IMR-90 (cell line): ENCODE results near the gene SUGP2. TPM values are rescaled to one million over a fixed set of nuclear protein-coding genes. Genes with fewer than 3 reads are reported as not detected.

Experiments used
- ATAC-seq: fragments of 200-7000 bp; cut with Tn5 transposase; 2 replicates; pipeline ENCODE4 v1.9.1; 2020; ENCODE audit warnings: low read depth, mild to moderate bottlenecking, moderate library complexity
- BruUV-seq: library from RNA; stranded (reverse); fragments of 400-500 nt; replicated peaks from 2 replicates; lab custom pipeline; 2021; lab: Mats Ljungman, UMichigan
- CTCF ChIA-PET: fragments of 300-600 bp; formaldehyde crosslinking; extraction: SDS; loops from one replicate; lab custom pipeline; 2021; ENCODE audit warnings: antibody characterized with exemption; lab: Yijun Ruan, JAX
- POLR2A ChIA-PET: fragments of 300-600 bp; sonication (Branson Sonifier 250); formaldehyde crosslinking; loops from one replicate; lab custom pipeline; 2022; ENCODE audit warnings: antibody characterized with exemption; ENCODE audit not compliant: unreplicated experiment; lab: Charles Lee
- DNase-seq: peaks from one replicate; pipeline ENCODE4 v3.0.0; 2013
- H2AFZ ChIP-seq: replicated peaks from 2 replicates; pipeline ENCODE3; 2013; ENCODE audit warnings: low read length, mild to moderate bottlenecking; ENCODE audit not compliant: poor library complexity
- H2AK5ac ChIP-seq: 2 replicates; pipeline ENCODE4 v1.6.1; 2013; ENCODE audit warnings: low read depth, low read length, inconsistent platforms
- H2AK9ac ChIP-seq: replicated peaks from 2 replicates; pipeline ENCODE3; 2013; ENCODE audit warnings: mild to moderate bottlenecking, low read depth, low read length, moderate library complexity; ENCODE audit not compliant: poor library complexity
- H2BK120ac ChIP-seq: 2 replicates; pipeline ENCODE4 v1.6.1; 2013; ENCODE audit warnings: low read depth, low read length, inconsistent platforms
- H2BK15ac ChIP-seq: 3 replicates; pipeline ENCODE4 v1.6.1; 2013; ENCODE audit warnings: low read depth, low read length, inconsistent platforms
- H2BK20ac ChIP-seq: 2 replicates; pipeline ENCODE4 v1.6.1; 2013; ENCODE audit warnings: low read depth, mild to moderate bottlenecking, inconsistent platforms, low read length, moderate library complexity
- H2BK5ac ChIP-seq: 2 replicates; pipeline ENCODE4 v1.6.1; 2013; ENCODE audit warnings: mild to moderate bottlenecking, low read depth, low read length, inconsistent platforms; ENCODE audit not compliant: poor library complexity, severe bottlenecking
- H3K14ac ChIP-seq: replicated peaks from 2 replicates; pipeline ENCODE4 v1.6.1; 2013; ENCODE audit warnings: low read depth, low read length, inconsistent platforms
- H3K18ac ChIP-seq: 2 replicates; pipeline ENCODE4 v1.6.1; 2013; ENCODE audit warnings: low read depth, low read length, control low read depth
- H3K23ac ChIP-seq: 2 replicates; pipeline ENCODE4 v1.6.1; 2013; ENCODE audit warnings: low read depth, low read length, inconsistent platforms
- H3K27ac ChIP-seq: 2 replicates; pipeline ENCODE4 v1.5.1; 2013; ENCODE audit warnings: mild to moderate bottlenecking, control low read depth, low read length; ENCODE audit not compliant: insufficient read depth
- H3K27me3 ChIP-seq: 2 replicates; pipeline ENCODE4 v1.6.1; 2013; ENCODE audit warnings: low read length; ENCODE audit not compliant: control insufficient read depth, insufficient read depth
- H3K36me3 ChIP-seq: 2 replicates; pipeline ENCODE4 v1.6.1; 2013; ENCODE audit warnings: low read length, mixed read lengths; ENCODE audit not compliant: control insufficient read depth, insufficient read depth
- H3K4ac ChIP-seq: 2 replicates; pipeline ENCODE4 v1.6.1; 2013; ENCODE audit warnings: low read depth, low read length, inconsistent platforms
- H3K4me1 ChIP-seq: 2 replicates; pipeline ENCODE4 v1.6.1; 2013; ENCODE audit warnings: low read length, mixed read lengths; ENCODE audit not compliant: control insufficient read depth, insufficient read depth
- H3K4me2 ChIP-seq: 2 replicates; pipeline ENCODE4 v1.6.1; 2013; ENCODE audit warnings: low read depth, mild to moderate bottlenecking, control low read depth, low read length, moderate library complexity
- H3K4me3 ChIP-seq: 2 replicates; pipeline ENCODE4 v1.5.1; 2013; ENCODE audit warnings: low read depth, mild to moderate bottlenecking, control low read depth, low read length, moderate library complexity; ENCODE audit not compliant: insufficient read depth
- H3K56ac ChIP-seq: 2 replicates; pipeline ENCODE4 v1.6.1; 2013; ENCODE audit warnings: low read length, inconsistent platforms; ENCODE audit not compliant: insufficient read depth; ENCODE audit errors: extremely low read depth
- H3K79me1 ChIP-seq, 2 experiments: 2 replicates each; pipeline ENCODE4 v1.6.1; 2013; ENCODE audit warnings: low read length in 2 of 2, inconsistent platforms in 1 of 2, low read depth in 1 of 2
- H3K9ac ChIP-seq: 2 replicates; pipeline ENCODE4 v1.6.1; 2013; ENCODE audit warnings: low read depth, low read length, control low read depth
- H3K9me1 ChIP-seq: 2 replicates; pipeline ENCODE4 v1.6.1; 2013; ENCODE audit warnings: low read length, inconsistent platforms; ENCODE audit not compliant: insufficient read depth
- H3K9me3 ChIP-seq: 2 replicates; pipeline ENCODE4 v1.6.1; 2013; ENCODE audit warnings: low read length; ENCODE audit not compliant: control insufficient read depth, insufficient read depth
- H4K20me1 ChIP-seq: 2 replicates; pipeline ENCODE4 v1.6.1; 2013; ENCODE audit warnings: low read length, inconsistent platforms; ENCODE audit not compliant: insufficient read depth
- H4K5ac ChIP-seq: 2 replicates; pipeline ENCODE4 v1.6.1; 2013; ENCODE audit warnings: mild to moderate bottlenecking, low read depth, low read length, control low read depth
- H4K8ac ChIP-seq, 2 experiments: 2 replicates each; pipeline ENCODE4 v1.6.1; 2013; ENCODE audit warnings: low read depth in 2 of 2, low read length in 2 of 2, control low read depth in 1 of 2, inconsistent platforms in 1 of 2
- H4K91ac ChIP-seq: 2 replicates; pipeline ENCODE4 v1.6.1; 2013; ENCODE audit warnings: low read depth, low read length, inconsistent platforms; ENCODE audit not compliant: insufficient read depth
- BHLHE40 ChIP-seq: fragments of 150-350 bp; IDR thresholded peaks from 2 replicates; pipeline ENCODE4 v1.6.1; 2016; ENCODE audit warnings: mild to moderate bottlenecking, low read depth, low read length
- CEBPB ChIP-seq: IDR thresholded peaks from 2 replicates; pipeline ENCODE4 v1.6.1; 2012; ENCODE audit warnings: low read depth, low read length, improper control_type of control experiment
- CHD1 ChIP-seq: IDR thresholded peaks from 2 replicates; pipeline ENCODE4 v1.6.1; 2012; ENCODE audit warnings: low read depth, low read length, improper control_type of control experiment
- MAZ ChIP-seq: IDR thresholded peaks from 2 replicates; pipeline ENCODE4 v1.6.1; 2012; ENCODE audit warnings: low read depth, mild to moderate bottlenecking, low read length, improper control_type of control experiment, moderate library complexity, borderline replicate concordance
- WGBS, 2 experiments: methylation state at CpG; one replicate each; pipeline versions ENCODE4 v1.1.5 to v1.1.7; 2013; ENCODE audit warnings: missing lambda C conversion rate in 2 of 2; ENCODE audit not compliant: insufficient read length in 1 of 2; ENCODE audit errors: extremely low coverage in 2 of 2; 5-methylcytosine and 5-hydroxymethylcytosine counted together
- dilution Hi-C: fragments of 300-500 bp; cut with HindIII; formaldehyde crosslinking; loops from one replicate; pipeline ENCODE4 v1.14.3; 2018; ENCODE audit warnings: low sequenced_read_pairs; ENCODE audit not compliant: unreplicated experiment
- in situ Hi-C: fragments of 300-500 bp; cut with MboI; formaldehyde crosslinking; loops from 3 replicates; pipeline ENCODE4 v1.14.3; 2019; ENCODE audit warnings: low sequenced_read_pairs, inconsistent platforms, mixed read lengths
- intact Hi-C: fragments of 100-400 bp; cut with micrococcal nuclease; formaldehyde crosslinking; loops from 2 replicates; pipeline ENCODE4 v1.10.0; 2022
- polyA plus RNA-seq, 3 experiments: library from polyadenylated mRNA; depleted of rRNA; stranded (reverse); fragments of >200 nt; gene quantifications; 2 replicates each; pipeline ENCODE4 v1.2.3, GENCODE V29; 2012; ENCODE audit warnings: low replicate concordance in 1 of 3
- total RNA-seq: library from RNA; depleted of rRNA; stranded (reverse); fragments of >200 nt; gene quantifications from 2 replicates; pipeline ENCODE4 v1.2.3, GENCODE V29; 2012
- TF ChIP-seq, protein P1 (sequence below): conservative IDR thresholded peaks from 2 replicates; pipeline ENCODE4 v1.5.1; 2012; ENCODE audit warnings: mild to moderate bottlenecking, low read depth, low read length, improper control_type of control experiment

The SUGP2 gene
- total and polyA plus RNA-seq, 2 of the 4 experiments (the other 2 are of a cell fraction) = 25.8 to 69.2 TPM

DNA sequence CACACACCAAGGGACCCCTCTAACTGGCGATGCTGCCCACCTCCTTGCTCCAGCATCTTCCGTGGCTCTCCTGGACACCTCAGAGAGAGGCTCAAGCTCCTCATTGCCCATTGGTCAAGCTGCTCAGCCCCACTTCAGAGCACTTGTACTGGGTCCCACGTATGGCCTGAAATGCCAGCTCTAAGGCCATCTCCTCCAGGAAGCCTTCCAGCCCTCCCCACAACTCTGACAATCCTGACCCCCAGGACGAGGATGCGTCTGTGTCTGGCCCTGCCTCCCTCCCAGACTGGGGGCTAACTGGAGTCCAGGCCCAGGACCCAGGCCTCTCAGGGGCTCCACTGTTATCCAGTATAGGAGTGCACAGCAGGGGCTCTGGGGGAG, 84.4 kb downstream of the SUGP2 start:
- Histone ChIP-seq H2AFZ (no peak overlapping the region), H3K4me3 (no peak overlapping the region), H3K27ac (no peak overlapping the region), H2BK5ac (no peak overlapping the region), H4K20me1 (no peaks in the 10 kb centered on the region; the same call in 1 of the 2 replicates), H2BK15ac (no peak overlapping the region), H4K5ac (no peak overlapping the region), H3K36me3 (peaks cover 6% of the 10 kb centered on the region; the same call in 1 of the 2 replicates), H3K56ac (no peak overlapping the region), H2BK20ac (no peak overlapping the region), H3K4ac (no peak overlapping the region), H3K23ac (no peak overlapping the region), H3K27me3 (no peaks in the 10 kb centered on the region), H2AK9ac (no peak overlapping the region), H3K14ac (no peak overlapping the region), H4K91ac (no peak overlapping the region), H3K18ac (no peak overlapping the region), H3K4me1 (no peaks in the 10 kb centered on the region), H2BK120ac (no peak overlapping the region), H2AK5ac (no peak overlapping the region), H3K9me3 (no peaks in the 10 kb centered on the region), H3K9ac (no peak overlapping the region), H3K4me2 (no peak overlapping the region), H3K79me1 (no peaks in the 10 kb centered on the region), H4K8ac (no peak overlapping the region), H3K9me1 (no peaks in the 10 kb centered on the region)
- in situ Hi-C loops (no loop called here), intact Hi-C loops (no loop called here), dilution Hi-C loops (no loop called here)
- no TSS peak for BruUV-seq
- 85% methylated on average over 5 of the region's 5 CpGs; no CpG with 5 or more reads in 1 of the 2 experiments for WGBS, 2 experiments
- no peak for DNase-seq
- ChIA-PET CTCF (no interaction called here), POLR2A (no interaction called here)
- TF ChIP-seq CHD1 (no peak), MAZ (no peak), BHLHE40 (no peak), CEBPB (no peak)
- TF ChIP-seq, protein P1, sequence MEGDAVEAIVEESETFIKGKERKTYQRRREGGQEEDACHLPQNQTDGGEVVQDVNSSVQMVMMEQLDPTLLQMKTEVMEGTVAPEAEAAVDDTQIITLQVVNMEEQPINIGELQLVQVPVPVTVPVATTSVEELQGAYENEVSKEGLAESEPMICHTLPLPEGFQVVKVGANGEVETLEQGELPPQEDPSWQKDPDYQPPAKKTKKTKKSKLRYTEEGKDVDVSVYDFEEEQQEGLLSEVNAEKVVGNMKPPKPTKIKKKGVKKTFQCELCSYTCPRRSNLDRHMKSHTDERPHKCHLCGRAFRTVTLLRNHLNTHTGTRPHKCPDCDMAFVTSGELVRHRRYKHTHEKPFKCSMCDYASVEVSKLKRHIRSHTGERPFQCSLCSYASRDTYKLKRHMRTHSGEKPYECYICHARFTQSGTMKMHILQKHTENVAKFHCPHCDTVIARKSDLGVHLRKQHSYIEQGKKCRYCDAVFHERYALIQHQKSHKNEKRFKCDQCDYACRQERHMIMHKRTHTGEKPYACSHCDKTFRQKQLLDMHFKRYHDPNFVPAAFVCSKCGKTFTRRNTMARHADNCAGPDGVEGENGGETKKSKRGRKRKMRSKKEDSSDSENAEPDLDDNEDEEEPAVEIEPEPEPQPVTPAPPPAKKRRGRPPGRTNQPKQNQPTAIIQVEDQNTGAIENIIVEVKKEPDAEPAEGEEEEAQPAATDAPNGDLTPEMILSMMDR = no peak
- ATAC-seq = no peak
